CD4-positive, alpha-beta T cell treated with Interleukin-2 at 100 ng/mL for 4 hours (primary cell): ENCODE results near the gene CPEB1.

Source experiments
- DNase-seq: peaks from one replicate; pipeline ENCODE4 v3.0.0-alpha.2; 2020; ENCODE audit warnings: low spot score

CPEB1 gene

DNA sequence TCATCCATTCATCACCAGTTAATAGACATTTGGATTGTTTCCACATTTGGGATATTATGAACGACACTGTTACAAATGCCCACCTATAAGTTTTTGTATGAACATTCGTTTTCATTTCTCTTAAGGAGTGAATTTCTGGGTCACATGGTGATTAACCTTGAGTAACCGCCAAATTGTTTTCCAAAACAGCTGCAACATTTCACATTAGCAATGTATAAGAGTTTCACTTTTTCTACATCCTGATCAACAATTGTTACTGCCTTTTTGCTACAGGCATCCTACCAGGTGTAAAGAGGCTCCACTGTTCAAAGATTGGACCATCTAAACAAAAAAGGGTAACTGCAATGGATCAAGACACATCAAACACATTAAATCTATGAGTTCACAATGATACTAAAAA, 52.0 kb downstream of the CPEB1 start:
- no peak for DNase-seq

- DNase-seq: no peak
Observed at GRCh38 chr15:82587805-82588204, 59.4 kb downstream of the CPEB1 start.

DNA sequence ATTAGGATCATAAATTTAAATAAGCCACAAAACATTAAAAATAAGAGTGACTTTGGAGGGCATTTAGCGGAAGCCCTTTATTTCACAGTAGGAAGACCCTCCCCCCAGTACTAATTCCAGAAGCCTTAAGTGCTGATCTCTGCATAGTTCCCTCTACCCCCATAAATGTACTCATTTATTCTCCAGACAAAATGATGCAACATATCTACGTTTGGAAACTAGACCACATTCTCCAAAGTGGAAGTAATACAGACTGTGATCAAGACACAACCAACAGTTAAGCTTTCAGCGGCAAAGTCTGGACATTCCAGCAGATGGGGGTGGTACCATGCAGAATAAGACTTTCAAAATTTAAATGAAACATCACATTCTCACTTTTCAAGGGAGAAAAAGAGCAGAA, 62.1 kb downstream of the CPEB1 start:
- DNase-seq: no peak

GRCh38 chr15:82580713-82581112, 66.5 kb downstream of the CPEB1 start:
- DNase-seq: no peak

DNA sequence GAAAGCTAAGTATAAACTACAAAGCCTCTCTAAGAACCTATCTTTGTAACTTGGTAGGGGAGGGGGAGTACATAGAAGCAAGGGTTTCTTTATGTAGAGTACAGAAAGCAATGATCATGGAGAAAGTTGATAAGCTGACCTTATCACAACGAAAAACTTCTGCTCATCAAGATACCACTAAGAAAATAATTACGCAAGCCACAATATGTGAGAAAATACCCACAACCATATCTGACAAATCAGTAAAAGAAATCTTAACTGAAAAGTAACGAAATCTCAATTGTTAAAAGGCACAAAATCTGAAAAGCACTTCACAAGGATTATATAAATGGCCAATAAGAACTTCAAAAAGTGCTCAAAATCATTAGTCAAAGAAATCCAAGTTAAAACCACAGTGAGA, 71.8 kb downstream of the CPEB1 start:
- no peak for DNase-seq

DNA sequence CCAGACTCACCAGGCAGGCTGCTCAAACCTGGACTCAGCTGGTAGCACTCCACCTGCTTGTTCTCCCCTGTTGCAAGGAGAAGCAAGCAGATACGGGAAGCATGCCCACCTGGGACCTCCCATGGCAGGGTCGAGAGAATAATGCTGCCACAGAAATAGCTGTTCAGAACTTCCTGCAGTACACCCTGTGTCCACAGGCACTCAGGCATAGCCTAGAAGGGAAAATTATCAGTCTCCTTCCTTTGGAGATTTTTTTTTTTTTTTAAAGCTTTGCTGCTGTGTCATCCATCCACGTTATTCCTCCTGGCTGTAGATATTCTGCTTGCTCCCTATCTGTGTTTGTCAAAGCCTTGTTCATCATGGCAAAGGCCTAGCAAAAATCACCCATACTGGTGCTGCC, 74.2 kb downstream of the CPEB1 start:
- DNase-seq: no peak

- no peak for DNase-seq
Observed at GRCh38 chr15:82572311-82572710, 74.9 kb downstream of the CPEB1 start.

- DNase-seq: no peak
Observed at GRCh38 chr15:82571722-82572222, 75.4 kb downstream of the CPEB1 start.

DNA sequence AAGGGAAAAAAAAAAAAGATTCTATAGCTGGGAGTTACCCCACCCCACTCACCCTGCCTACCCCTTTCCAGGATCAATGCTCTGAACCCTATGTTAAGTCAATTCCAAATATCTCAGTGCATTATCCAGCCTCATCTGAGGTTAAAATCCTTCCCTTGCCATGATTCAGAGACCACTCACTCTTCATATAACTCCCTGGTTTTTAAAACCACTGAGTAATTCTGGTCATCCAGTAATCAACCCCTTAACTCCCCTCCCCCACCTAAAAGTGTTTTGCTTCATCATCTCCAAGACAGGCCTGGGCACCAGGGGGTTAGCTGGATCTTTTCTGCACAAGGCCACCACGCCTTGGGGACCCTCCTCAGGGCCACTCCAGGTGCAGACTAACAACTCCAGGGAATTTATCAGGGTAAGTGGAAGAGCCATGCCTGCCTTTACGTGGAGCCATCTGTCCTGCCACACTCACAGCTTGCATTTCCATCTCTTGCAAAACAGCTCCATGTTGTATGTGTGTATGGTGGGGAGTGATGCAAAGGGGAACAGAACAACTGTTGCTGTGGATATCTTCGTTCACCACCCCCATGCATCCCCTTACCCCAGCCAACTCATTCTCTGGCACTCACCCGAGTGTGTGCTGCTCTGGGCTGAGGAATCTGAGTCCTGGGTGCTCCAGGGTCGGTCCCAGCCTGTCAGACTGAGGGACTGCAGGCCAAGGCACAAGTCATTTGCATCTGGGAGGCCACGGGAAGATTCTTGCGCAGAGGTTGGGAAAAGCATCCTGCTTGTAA, 76.2 kb downstream of the CPEB1 start:
- DNase-seq: no peak

GRCh38 chr15:82569834-82570233, 77.3 kb downstream of the CPEB1 start:
- no peak for DNase-seq

GRCh38 chr15:82568986-82569385, 78.2 kb downstream of the CPEB1 start:
- no peak for DNase-seq

- DNase-seq: no peak
Observed at GRCh38 chr15:82567661-82568060, 79.5 kb downstream of the CPEB1 start.

GRCh38 chr15:82566690-82567089, 80.5 kb downstream of the CPEB1 start:
- no peak for DNase-seq

GRCh38 chr15:82558502-82558901, 88.7 kb downstream of the CPEB1 start:
- no peak for DNase-seq

GRCh38 chr15:82556315-82557035, 90.7 kb downstream of the CPEB1 start:
- DNase-seq: no peak

DNA sequence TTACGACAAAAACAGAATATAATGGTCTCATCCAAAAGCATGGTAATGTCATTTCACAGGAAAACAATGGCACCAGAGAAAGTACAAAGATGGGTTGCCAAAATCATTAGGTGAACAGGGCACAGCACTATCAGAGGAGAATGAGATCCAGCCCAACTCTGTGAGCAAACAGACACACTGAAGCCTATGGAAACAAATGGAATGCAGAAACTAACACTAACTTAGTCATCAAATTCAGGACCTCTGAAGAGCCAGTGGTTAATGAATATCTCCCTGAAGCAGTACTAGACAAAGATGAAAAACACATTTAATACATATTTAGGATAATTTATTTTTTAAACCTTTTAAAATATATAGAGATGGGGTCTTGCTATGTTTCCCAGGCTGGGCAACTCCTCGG, 92.3 kb downstream of the CPEB1 start:
- no peak for DNase-seq

DNA sequence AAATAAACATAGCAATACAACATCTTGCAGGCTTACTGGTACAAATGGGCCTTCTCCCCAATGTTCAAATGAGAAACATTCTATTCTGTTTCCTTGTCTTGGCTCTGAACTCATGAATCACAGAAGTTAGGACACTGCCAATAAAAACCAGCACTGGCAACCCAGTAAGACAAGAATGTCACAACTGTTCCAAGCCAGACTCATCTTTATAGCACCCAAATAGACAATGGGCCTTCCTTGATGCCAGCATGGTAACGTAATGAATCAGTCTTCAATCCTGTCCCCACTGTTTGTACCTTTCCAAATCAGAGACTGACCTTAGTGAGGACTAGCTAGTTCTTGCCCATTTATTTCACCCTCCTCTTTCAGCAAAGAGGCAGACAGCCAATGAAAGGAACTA, 92.8 kb downstream of the CPEB1 start:
- no peak for DNase-seq

DNA sequence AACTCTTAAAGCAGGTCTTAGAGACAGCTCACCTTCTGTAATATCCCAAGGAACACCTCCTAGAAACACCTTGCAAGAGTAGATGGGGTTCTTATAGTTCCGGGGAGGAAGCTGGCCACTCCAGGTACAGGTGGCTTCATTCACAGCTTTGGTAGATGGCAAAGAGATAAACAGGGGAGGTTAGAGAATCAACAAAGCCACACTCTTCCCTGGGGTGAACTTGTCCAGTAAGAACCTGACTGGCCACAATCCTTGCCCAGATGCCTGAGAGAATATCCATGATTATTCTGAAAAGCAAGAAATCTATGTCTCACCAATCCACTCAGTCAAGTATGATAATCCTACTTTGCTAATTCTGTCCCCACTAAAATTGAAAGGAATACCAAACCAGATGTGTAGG, 93.3 kb downstream of the CPEB1 start:
- no peak for DNase-seq

DNA sequence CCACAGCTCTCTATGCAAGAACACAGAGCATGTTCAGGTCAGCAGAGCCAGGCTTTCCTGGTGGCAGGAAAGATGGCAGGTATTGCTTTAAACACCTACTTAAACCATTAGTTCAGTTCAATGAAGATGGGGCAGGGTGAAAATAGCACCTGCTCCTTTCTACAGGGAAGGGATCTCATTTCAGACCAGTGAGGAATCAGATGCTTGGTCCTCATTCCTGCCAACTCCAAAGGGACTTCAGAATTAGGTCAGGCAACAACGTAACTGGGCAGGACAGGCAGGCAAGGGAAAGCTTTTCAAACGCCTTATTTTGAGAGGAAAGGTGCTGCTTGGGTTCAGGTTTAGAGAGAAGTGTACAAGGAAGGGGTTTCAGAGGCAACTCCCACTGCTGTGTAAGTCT, 94.3 kb downstream of the CPEB1 start:
- no peak for DNase-seq

DNA sequence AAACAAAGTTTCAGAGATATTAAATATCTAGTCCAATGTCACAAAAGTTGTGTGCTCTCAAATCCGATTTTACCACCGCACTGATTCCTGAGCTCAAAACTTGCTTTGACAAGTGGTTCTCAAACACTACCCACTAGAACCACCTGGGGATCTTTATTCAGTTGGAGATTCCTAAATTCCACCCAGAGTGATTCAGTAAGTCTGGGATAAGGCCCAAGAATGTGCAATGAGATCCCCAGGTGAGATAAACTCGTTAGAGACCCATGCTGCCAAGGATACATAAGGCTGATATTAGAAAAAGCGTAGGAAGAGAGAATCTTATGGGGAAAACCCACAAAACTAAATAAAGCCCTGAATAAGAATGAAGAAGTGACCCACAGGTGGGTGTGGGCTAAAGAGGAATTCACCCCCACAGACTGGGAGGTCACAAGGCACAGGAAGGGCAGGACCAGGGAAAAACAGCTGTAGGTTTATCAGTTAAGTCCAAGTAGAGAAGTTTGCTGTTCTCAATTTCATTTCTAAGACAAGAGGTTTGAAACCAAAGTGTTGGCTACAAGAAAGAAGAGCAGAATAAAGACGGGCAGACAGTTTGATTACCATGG, 95.4 kb downstream of the CPEB1 start:
- no peak for DNase-seq

- DNase-seq: no peak
Observed at GRCh38 chr15:82549199-82549665, 97.9 kb downstream of the CPEB1 start.

DNA sequence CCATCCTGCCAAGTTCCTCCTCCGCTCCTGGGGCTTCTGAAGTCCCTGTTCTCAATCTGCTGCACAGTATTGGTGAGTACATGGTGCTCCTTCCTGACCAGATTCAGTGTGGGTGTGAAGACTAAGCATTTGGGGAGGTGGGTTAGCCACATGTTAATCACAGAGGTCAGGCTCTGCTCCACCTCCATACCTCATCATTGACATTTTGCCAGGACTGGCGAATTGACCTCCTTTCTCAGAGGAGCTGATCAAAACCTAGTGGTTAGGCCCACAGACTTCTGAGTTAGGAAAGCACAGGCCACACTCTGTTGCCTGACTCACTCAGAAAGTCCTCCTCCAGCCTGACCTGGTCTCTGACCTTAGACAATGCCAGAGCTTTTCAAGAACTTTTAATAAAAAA, 98.5 kb downstream of the CPEB1 start:
- DNase-seq: no peak

- DNase-seq: no peak
Observed at GRCh38 chr15:82545478-82545877, 101.7 kb downstream of the CPEB1 start.
